Stimulated activated naive CD8-positive, alpha-beta T cell treated with anti-CD3 and anti-CD28 coated beads, Interleukin-15, amount 100 ng/mL, for 72 hours (primary cell): Measurements from ENCODE around the gene ESRRA.

Experiments used
- ATAC-seq: fragments of 150-1000 bp; cut with Tn5 transposase; 2 replicates; pipeline ENCODE4 v1.10.0; 2021; ENCODE audit warnings: mild to moderate bottlenecking, moderate library complexity
- DNase-seq, 2 donors: peaks; one replicate each; pipeline ENCODE4 v3.0.0; 2021 to 2022
- H3K27ac Mint-ChIP-seq, 2 donors: one replicate each; pipeline ENCODE4 v1.8.0; 2022; ENCODE audit warnings: mild to moderate bottlenecking in 2 of 2, mixed read lengths in 2 of 2, moderate library complexity in 2 of 2
- H3K27me3 Mint-ChIP-seq: one replicate; pipeline ENCODE4 v1.8.0; 2022; ENCODE audit warnings: mixed read lengths
- H3K4me1 Mint-ChIP-seq: one replicate; pipeline ENCODE4 v1.8.0; 2022; ENCODE audit warnings: mild to moderate bottlenecking, mixed read lengths
- H3K4me3 Mint-ChIP-seq, 2 donors: one replicate each; pipeline ENCODE4 v1.8.0; 2022; ENCODE audit warnings: mild to moderate bottlenecking in 2 of 2, mixed read lengths in 2 of 2, moderate library complexity in 1 of 2
- H3K9me3 Mint-ChIP-seq, 2 donors: one replicate each; pipeline ENCODE4 v1.8.0; 2022; ENCODE audit warnings: mixed read lengths in 2 of 2

The ESRRA gene

DNA sequence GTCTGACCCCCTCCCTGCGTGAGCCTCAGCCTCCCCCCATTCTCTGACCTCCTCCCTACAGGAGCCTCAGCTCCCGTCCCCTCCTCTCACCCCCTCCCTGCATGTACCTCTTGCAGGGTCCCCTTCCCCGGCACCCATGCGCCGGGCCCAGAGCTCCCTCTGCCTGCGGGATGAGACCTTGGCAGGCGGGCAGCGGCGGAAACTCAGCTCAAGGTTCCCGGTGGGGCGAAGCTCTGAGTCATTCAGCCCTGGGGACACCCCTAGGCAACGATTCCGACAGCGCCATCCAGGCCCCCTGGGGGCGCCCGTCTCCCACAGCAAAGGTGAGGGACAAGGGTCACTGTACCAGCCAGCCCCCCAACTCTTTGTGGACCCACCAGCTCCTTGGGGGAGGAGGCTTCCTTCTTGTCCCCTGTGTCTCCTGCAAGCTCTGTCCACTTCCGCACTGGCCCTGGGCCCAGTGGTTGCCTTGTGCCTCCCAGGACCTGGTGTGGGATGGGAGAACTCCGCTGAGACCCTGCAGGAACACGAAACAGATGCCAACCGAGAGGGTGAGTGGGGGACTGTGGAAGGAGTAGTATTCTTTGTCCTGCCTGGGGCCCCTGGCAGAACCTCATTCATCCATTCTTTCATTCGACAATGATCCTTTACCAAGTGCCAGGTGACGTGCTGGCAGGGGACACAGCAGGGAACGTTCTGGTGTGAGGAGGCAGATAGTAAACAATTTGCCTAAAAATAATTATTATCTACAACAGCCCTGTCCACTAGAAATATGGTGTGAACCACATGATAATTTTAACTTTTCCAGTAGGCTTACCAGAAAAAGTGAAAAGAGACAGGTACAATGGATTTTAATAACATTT, 50.0 kb downstream of the ESRRA start:
- Mint-ChIP-seq H3K27me3 (no peaks in the 10 kb centered on the region), H3K4me1 (peaks cover 51% of the 10 kb centered on the region), H3K4me3 (no peak overlapping the region), H3K27ac (no peak overlapping the region), H3K9me3 (no peaks in the 10 kb centered on the region)
- peak; percentile 51 to 70 for DNase-seq
- ATAC-seq, result peak; percentile 53

DNA sequence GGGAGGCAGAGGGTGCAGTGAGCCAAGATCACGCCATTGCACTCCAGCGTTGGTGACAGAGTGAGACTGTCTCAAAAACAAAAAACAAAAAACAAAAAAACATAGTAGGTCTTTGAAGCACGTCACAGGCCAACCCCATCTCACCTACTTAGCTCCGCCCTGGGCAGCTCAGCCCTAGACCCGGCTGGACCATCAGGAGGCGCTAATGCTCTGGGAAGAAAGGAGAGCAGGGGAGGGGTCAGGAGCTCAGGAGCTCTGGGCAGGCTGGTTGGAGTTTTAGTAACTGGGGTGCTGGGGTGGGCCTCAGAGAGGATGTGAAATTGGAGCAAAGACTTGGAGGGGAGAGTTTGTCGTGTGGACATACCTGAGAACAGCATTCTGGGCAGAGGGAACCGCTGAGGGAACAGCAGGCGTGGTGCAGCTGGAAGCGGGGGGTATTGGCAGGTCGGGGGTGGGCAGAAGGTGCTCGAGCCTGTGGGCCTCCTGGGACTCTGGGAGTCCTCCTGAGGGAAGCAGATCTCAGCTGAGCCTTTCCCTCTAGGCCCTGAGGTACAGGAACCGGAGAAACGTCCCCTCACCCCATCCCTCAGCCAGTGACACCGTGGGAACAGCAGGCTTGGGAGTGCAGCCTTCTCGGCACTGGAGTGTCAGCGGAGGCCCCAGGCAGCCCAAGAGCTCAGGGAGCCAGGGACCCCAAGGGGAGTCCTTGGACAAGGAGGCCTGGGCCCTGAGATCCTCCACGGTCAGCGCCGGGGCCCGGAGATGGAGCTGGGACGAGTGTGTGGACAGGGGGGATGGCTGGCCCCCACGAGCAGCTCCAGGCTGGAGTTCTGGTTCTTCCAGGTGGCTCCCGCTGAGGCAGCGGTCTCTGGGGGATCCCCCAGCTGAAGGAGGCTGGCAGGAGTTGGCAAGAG, 51.4 kb downstream of the ESRRA start:
- Mint-ChIP-seq H3K9me3 (no peaks in the 10 kb centered on the region), H3K4me1 (peaks cover 65% of the 10 kb centered on the region), H3K27me3 (no peaks in the 10 kb centered on the region), H3K4me3 (peak overlapping the region; percentile 50 to 53), H3K27ac (peak overlapping the region in 1 of 2 donors; percentile 19)
- DNase-seq, result peak; percentile 29 to 50
- ATAC-seq, result no peak

DNA sequence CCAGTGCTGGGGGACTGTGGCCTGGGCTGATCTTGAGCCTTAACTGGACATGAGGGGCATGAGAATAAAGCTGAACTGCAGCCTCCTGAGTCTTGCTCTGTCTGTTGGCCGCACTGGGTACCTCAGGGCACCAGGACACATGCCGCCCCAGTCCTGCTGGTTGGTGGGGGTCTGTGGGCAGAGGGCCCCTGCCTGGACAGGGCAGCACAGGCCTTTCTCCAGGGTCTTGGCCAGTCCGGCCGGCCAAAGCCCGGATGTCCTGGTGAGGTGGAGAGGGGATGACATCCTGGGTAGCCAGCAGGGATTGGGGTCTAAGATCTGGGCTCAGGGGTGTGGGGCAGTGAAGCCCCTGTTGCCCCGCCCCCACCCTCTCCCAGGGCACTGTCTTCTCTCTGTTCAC, 52.1 kb downstream of the ESRRA start:
- Mint-ChIP-seq H3K9me3 (no peaks in the 10 kb centered on the region), H3K4me3 (peak overlapping the region; percentile 60 to 75), H3K4me1 (peaks cover 70% of the 10 kb centered on the region), H3K27ac (no peak overlapping the region), H3K27me3 (no peaks in the 10 kb centered on the region)
- ATAC-seq, result no peak
- DNase-seq, result no peak

DNA sequence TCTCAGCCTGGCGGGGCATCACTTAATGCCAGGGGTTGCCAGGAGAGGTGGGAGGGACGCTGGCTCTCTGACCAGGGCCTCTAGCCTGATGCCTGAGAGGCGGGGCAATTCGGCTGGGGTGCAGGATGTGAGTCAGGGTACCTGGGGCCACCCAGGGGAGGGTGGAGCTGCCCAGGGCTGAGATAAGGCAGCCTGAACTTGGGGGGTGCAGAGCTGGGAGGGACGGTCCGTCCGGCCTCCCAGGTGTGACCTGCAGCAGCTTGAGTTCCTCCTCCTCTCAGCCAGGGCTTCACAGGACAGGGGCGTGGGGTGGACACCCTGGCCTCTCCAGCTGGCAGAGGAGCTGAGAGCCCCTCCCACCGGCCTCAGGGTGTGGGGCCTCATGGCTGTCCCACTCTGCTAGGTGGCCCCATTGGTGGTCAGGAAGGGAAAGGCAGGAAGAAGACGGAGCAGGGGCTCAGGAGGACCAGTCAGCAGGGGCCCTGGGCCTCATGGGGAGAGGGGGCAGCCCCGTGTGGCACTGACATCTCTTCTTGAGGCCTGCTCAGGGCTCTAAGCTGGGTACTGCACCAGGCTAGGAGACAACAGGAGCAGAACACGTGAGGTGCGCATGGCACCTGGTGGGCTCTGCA, 52.7 kb downstream of the ESRRA start:
- ATAC-seq (peak; percentile 52), DNase-seq (peak; percentile 36 to 46)
- Mint-ChIP-seq H3K9me3 (no peaks in the 10 kb centered on the region), H3K27me3 (no peaks in the 10 kb centered on the region), H3K4me1 (peaks cover 70% of the 10 kb centered on the region), H3K4me3 (peak overlapping the region; percentile 60 to 75), H3K27ac (no peak overlapping the region)

DNA sequence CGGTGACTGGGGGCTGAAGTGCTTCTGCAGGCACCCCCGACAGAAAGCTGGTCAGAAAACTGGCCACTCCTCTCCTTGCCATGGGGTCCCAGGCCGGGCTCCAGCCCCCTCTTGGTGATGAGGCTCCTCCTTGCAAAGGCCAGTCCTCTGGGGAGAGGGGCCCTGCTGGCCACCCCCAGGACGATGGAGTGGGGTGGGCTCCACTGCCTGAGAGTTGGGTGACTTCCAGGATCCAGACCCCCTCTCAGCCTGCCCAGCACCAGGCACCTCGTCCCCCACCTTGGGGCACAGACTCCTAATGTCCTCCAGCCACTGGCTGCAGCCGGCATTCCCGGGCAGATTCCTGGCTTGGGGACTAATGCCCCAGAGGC, 53.2 kb downstream of the ESRRA start:
- Mint-ChIP-seq H3K4me1 (peaks cover 70% of the 10 kb centered on the region), H3K4me3 (peak overlapping the region; percentile 60 to 75), H3K27me3 (no peaks in the 10 kb centered on the region), H3K9me3 (no peaks in the 10 kb centered on the region), H3K27ac (no peak overlapping the region)
- no peak for DNase-seq
- ATAC-seq, result no peak

DNA sequence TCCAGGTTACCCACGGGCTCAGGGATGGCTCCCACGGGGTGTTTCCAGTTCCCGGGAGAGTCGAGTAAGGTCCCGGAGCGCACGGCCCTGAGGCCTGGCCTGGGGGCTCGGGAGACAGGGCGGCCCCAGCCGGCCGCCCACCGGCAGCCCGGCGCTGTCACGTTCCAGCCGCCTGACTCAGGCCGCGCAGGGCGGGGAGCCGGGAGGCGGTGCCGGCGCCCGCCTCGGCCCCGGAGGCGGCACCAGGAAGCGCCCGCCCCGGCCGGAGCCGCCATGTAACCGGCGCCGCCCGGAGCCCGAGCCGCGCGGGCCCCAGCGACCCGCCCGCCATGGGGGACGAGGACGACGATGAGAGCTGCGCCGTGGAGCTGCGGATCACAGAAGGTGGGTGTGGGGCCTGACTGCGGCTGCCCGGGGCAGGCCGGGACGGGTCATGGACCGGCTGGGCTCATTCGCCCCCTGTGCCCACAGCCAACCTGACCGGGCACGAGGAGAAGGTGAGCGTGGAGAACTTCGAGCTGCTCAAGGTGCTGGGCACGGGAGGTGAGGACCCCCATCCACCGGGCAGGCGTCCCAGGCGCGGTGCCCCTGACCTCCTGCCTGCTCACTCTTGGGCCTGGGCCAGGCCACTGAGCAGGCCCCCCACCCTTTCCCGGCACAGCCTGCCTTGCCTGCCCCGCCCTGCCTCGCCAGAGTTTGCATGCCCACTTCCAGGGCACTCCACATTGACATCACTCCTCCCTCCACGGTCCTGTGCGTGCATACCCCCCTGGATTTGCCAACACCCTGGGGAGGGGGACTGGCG, 53.8 kb downstream of the ESRRA start, which contains the start of gene RPS6KA4:
RPS6KA4 (plus strand) TSS at position 256 of the 805 bp plus-strand sequence; CDS start at position 330, 74 bp downstream.
- Mint-ChIP-seq H3K9me3 (no peaks in the 10 kb centered on the region), H3K4me3 (peak within 1 kb of the TSS; percentile 81 to 84), H3K27me3 (no peaks in the 10 kb centered on the region), H3K27ac (peak within 1 kb of the TSS; percentile 49 to 71), H3K4me1 (peaks cover 70% of the 10 kb centered on the region)
- DNase-seq, result peak; percentile 44 to 59
- ATAC-seq, result peak; percentile 72

DNA sequence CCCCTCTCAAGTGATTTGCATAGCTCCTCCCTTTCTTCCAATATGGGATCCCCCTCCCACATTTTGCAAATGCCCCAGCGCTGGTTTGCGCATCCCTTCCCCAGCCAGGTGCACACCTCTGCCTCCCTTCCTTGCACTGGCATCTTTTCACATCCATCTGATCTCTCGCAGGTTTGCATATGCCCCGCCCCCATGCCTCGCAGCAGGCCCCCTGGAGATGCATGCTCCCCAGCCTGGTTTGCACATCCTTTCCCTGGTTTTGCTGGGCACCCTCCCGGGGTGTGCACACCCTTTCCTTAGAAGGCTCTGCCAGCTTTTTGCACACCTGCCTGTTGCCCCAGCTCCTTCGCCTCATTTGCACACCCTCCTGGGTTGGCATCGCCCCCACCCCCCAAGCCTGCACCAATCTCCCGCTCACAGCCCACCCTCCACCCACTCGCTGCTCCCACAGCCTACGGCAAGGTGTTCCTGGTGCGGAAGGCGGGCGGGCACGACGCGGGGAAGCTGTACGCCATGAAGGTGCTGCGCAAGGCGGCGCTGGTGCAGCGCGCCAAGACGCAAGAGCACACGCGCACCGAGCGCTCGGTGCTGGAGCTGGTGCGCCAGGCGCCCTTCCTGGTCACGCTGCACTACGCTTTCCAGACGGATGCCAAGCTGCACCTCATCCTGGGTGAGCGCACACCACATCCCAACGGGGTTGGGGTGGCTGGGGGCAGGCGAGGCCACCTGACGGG, 54.6 kb downstream of the ESRRA start:
- Mint-ChIP-seq H3K4me3 (peak overlapping the region; percentile 81 to 84), H3K27ac (peak overlapping the region in 1 of 2 donors; percentile 49), H3K27me3 (no peaks in the 10 kb centered on the region), H3K9me3 (no peaks in the 10 kb centered on the region), H3K4me1 (peaks cover 64% of the 10 kb centered on the region)
- DNase-seq, result peak in 1 of 2 donors; percentile 33
- ATAC-seq, result peak; percentile 41

DNA sequence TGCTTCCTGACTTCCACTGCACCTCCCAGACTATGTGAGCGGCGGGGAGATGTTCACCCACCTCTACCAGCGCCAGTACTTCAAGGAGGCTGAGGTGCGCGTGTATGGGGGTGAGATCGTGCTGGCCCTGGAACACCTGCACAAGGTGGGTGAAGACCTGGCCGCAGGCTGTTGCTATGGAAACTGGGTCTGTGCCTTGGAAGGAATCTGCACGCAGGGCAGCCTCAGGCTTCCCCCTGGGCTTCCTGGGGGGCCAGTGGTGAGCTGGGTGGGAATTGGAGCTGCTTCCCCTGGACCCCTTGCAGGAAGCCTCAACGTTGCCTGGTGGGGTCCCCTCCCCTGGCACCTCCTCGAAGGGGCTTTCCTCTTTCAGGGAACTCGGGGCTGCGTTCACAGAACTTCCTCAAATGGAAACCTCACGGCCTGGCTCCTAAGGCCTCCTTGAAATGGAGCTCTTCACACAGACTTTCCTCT, 55.2 kb downstream of the ESRRA start:
- Mint-ChIP-seq H3K4me1 (peaks cover 58% of the 10 kb centered on the region), H3K27me3 (no peaks in the 10 kb centered on the region), H3K27ac (no peak overlapping the region), H3K9me3 (no peaks in the 10 kb centered on the region), H3K4me3 (peak overlapping the region; percentile 81 to 84)
- ATAC-seq (no peak), DNase-seq (no peak)

DNA sequence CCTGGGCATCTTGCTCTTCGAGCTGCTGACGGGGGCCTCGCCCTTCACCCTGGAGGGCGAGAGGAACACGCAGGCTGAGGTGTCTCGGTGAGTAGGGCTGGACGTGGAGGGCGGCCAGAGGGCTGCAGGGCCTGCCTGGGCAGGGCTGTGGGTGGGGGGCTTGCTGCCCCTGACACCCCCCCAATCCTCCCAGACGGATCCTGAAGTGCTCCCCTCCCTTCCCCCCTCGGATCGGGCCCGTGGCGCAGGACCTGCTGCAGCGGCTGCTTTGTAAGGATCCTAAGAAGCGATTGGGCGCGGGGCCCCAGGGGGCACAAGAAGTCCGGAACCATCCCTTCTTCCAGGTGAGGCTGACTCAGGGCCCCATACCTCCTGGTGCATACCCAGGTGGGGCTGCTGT, 56.3 kb downstream of the ESRRA start:
- Mint-ChIP-seq H3K9me3 (no peaks in the 10 kb centered on the region), H3K27me3 (no peaks in the 10 kb centered on the region), H3K4me1 (peaks cover 51% of the 10 kb centered on the region), H3K27ac (peak overlapping the region in 1 of 2 donors; percentile 5), H3K4me3 (no peak overlapping the region)
- DNase-seq (no peak), ATAC-seq (no peak)

DNA sequence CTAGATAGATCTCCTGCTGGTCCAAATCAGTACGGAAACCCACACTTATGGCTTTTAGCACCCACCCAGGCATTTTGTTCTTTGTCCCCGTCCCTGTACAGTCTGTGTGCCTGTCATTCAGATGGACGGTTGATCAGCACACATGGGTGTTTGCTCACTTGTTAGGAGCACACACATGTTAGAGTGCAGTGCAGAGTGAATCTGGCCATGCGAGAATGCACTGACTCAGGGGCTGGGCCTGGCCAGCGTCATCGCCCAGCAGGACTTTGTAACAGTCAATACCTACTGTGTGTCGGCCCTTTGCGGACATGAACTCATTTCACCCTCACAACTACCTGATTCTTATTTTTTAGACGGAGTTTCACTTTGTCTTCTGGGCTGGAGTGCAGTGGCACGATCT, 57.0 kb downstream of the ESRRA start:
- Mint-ChIP-seq H3K27ac (no peak overlapping the region), H3K4me3 (no peak overlapping the region)

DNA sequence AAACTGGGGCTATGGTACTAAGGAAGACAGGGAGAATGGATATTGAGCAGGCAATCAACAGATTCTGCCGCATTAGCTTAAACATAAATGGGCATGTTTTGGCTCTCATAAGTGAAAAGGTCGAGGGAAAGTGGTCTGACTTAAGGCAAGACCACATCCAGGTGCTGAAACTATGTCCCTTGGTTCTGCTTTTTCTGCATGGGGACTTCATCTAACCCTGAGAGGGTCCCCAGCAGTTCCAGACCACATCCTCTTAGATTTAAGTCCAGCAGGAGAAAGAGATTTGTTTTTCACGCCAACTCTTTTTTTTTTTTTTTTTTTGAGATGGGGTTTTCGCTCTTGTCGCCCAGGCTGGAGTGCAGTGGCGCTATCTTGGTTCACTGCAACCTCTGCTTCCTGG, 59.1 kb downstream of the ESRRA start:
- Mint-ChIP-seq H3K27me3 (no peaks in the 10 kb centered on the region), H3K4me1 (peaks cover 28% of the 10 kb centered on the region), H3K4me3 (no peak overlapping the region), H3K27ac (no peak overlapping the region), H3K9me3 (no peaks in the 10 kb centered on the region)
- ATAC-seq (no peak), DNase-seq (no peak)

More for the DNA sequence above, 57.0 kb downstream of the ESRRA start:
- DNase-seq (no peak), ATAC-seq (no peak)
- peaks cover 45% of the 10 kb centered on the region for H3K4me1 Mint-ChIP-seq
- H3K27me3 Mint-ChIP-seq, result no peaks in the 10 kb centered on the region
- H3K9me3 Mint-ChIP-seq, result no peaks in the 10 kb centered on the region

DNA sequence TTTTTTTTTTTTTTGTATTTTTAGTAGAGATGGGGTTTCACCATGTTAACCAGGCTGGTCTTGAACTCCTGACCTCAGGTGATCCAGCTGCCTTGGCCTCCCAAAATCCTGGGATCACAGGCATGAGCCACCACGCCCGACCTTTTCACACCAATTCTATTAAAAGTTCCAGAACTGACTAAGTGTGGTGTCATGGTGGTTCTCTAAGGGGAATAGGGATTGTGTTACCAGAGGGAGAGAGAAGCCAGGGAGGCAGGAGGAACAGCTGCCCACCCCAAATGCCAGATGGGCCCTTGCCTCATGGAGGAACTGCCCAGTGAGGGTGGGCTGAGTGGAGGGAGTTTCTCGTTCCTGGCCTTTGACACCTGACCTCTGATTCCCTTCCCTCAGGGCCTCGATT, 59.6 kb downstream of the ESRRA start:
- H3K27me3 Mint-ChIP-seq, result no peaks in the 10 kb centered on the region
- ATAC-seq (no peak), DNase-seq (no peak)
- no peak overlapping the region for H3K4me3 Mint-ChIP-seq
- peaks cover 24% of the 10 kb centered on the region for H3K4me1 Mint-ChIP-seq
- no peaks in the 10 kb centered on the region for H3K9me3 Mint-ChIP-seq
- no peak overlapping the region for H3K27ac Mint-ChIP-seq
